H1 (cell line): ENCODE data around the gene CAMTA1. TPM values are rescaled to one million over a fixed set of nuclear protein-coding genes. Genes with fewer than 3 reads are reported as not detected.
A peak's percentile ranks its signal among the peaks of the same experiment; 100 is the strongest.

Experiments
- ASH2L ChIP-seq: fragments of 200-600, 300-600 bp; sonication (generic); IDR thresholded peaks from one replicate; pipeline ENCODE4 v1.7.1; 2017; ENCODE audit warnings: low read length
- BACH1 ChIP-seq: IDR thresholded peaks from 2 replicates; pipeline ENCODE4 v1.6.1; 2012; ENCODE audit warnings: low read length, improper control_type of control experiment
- BCL11A ChIP-seq, 2 experiments: IDR thresholded peaks; one replicate each; pipeline ENCODE4 v1.6.1; 2011; ENCODE audit warnings: low read depth in 2 of 2, low read length in 2 of 2, mild to moderate bottlenecking in 2 of 2
- BRCA1 ChIP-seq: IDR thresholded peaks from 2 replicates; pipeline ENCODE4 v1.6.1; 2012; ENCODE audit warnings: low read depth, low read length, improper control_type of control experiment
- CBX5 ChIP-seq: fragments of 300-800, 300-1000 bp; sonication (generic); IDR thresholded peaks from 2 replicates; pipeline ENCODE4 v1.7.1; 2016; ENCODE audit warnings: antibody characterized with exemption, low read length, low read depth
- CREB1 ChIP-seq: IDR thresholded peaks from 2 replicates; pipeline ENCODE4 v1.6.1; 2012; ENCODE audit warnings: inconsistent platforms
- EP300 ChIP-seq, 2 experiments: IDR thresholded peaks; 1 replicate in 1 of 2; 2 replicates in 1 of 2; pipeline ENCODE4 v1.6.1; 2011 to 2012; ENCODE audit warnings: low read depth in 2 of 2, low read length in 2 of 2, mild to moderate bottlenecking in 2 of 2, borderline replicate concordance in 1 of 2, inconsistent platforms in 1 of 2, moderate library complexity in 1 of 2
- FOSL1 ChIP-seq: IDR thresholded peaks from 2 replicates; pipeline ENCODE4 v1.6.1; 2011; ENCODE audit warnings: mild to moderate bottlenecking, low read depth, low read length, moderate library complexity; ENCODE audit not compliant: insufficient read depth
- GTF2F1 ChIP-seq: IDR thresholded peaks from 2 replicates; pipeline ENCODE4 v1.6.1; 2012; ENCODE audit warnings: low read depth, low read length, improper control_type of control experiment, borderline replicate concordance
- KDM5A ChIP-seq: fragments of 200-600 bp; IDR thresholded peaks from 2 replicates; pipeline ENCODE4 v1.7.1; 2012; ENCODE audit warnings: mild to moderate bottlenecking, low read length, inconsistent platforms, mixed read lengths
- MAFK ChIP-seq: IDR thresholded peaks from 2 replicates; pipeline ENCODE4 v1.6.1; 2012; ENCODE audit warnings: low read depth, mild to moderate bottlenecking, improper control_type of control experiment, low read length
- NANOG ChIP-seq: IDR thresholded peaks from 2 replicates; pipeline ENCODE4 v1.6.1; 2011; ENCODE audit warnings: low read length, low read depth, mild to moderate bottlenecking, inconsistent platforms; ENCODE audit not compliant: insufficient read depth, poor library complexity, severe bottlenecking
- POLR2AphosphoS5 ChIP-seq: IDR thresholded peaks from 2 replicates; pipeline ENCODE4 v1.6.1; 2011; ENCODE audit warnings: low read depth, low read length
- RAD21 ChIP-seq, 2 experiments: IDR thresholded peaks in 1 of 2; conservative IDR thresholded peaks in 1 of 2; 2 replicates each; pipeline ENCODE4 v1.6.1; 2011; ENCODE audit warnings: low read depth in 2 of 2, low read length in 2 of 2, improper control_type of control experiment in 1 of 2, inconsistent platforms in 1 of 2, mild to moderate bottlenecking in 1 of 2, moderate library complexity in 1 of 2
- RNF2 ChIP-seq: fragments of 200-900, 300-1000 bp; sonication (generic); IDR thresholded peaks from 2 replicates; pipeline ENCODE4 v1.7.1; 2016; ENCODE audit warnings: borderline replicate concordance, low read depth, mild to moderate bottlenecking, antibody characterized with exemption, low read length; ENCODE audit not compliant: poor library complexity, severe bottlenecking; ENCODE audit errors: missing control alignments
- SAP30 ChIP-seq: fragments of 300-600 bp; sonication (generic); IDR thresholded peaks from 2 replicates; pipeline ENCODE4 v1.7.1; 2012; ENCODE audit warnings: low read length, moderate library complexity, mild to moderate bottlenecking, inconsistent platforms; ENCODE audit not compliant: insufficient read depth, insufficient replicate concordance
- SIN3A ChIP-seq, 2 experiments: IDR thresholded peaks in 1 of 2; conservative IDR thresholded peaks in 1 of 2; 2 replicates each; pipeline ENCODE4 v1.6.1; 2011 to 2012; ENCODE audit warnings: low read length in 2 of 2, improper control_type of control experiment in 1 of 2, low read depth in 1 of 2, mild to moderate bottlenecking in 1 of 2
- TCF12 ChIP-seq: IDR thresholded peaks from 2 replicates; pipeline ENCODE4 v1.6.1; 2011; ENCODE audit warnings: low read depth, mild to moderate bottlenecking, low read length
- polyA plus RNA-seq, 7 experiments: library from polyadenylated mRNA; depleted of rRNA in 3 of 7; stranded (reverse) in 5 of 7; unstranded in 2 of 7; fragments of >200 nt in 5 of 7; fragments of 200-250 nt in 2 of 7; gene quantifications; 1 replicate in 5 of 7; 2 replicates in 1 of 7; 4 replicates in 1 of 7; pipeline versions ENCODE4 v1.2.1 to v1.2.3, GENCODE V29; 2011 to 2013; ENCODE audit warnings: missing spikeins in 2 of 7, mixed read lengths in 2 of 7
- total RNA-seq: library from RNA; stranded (reverse); fragmentation: NEBNext Ultra II Directional; extraction: Animal tissue kit (Norgen Biotek cat#: 25700); gene quantifications from 2 replicates; pipeline ENCODE4 v1.2.1, GENCODE V29; 2021
- TF ChIP-seq, protein P1 (sequence below): IDR thresholded peaks from 2 replicates; pipeline ENCODE4 v1.6.1; 2011; ENCODE audit warnings: low read depth, mild to moderate bottlenecking, low read length; ENCODE audit not compliant: insufficient read depth
- TF ChIP-seq, protein P2 (sequence below): IDR thresholded peaks from 2 replicates; pipeline ENCODE4 v1.6.1; 2011; ENCODE audit warnings: low read length, improper control_type of control experiment

CAMTA1 gene
- total and polyA plus RNA-seq, 2 of the 8 experiments (the other 6 are each of a cell fraction or from before 2014, with no cell fraction given), result 65.0 to 119 TPM

DNA sequence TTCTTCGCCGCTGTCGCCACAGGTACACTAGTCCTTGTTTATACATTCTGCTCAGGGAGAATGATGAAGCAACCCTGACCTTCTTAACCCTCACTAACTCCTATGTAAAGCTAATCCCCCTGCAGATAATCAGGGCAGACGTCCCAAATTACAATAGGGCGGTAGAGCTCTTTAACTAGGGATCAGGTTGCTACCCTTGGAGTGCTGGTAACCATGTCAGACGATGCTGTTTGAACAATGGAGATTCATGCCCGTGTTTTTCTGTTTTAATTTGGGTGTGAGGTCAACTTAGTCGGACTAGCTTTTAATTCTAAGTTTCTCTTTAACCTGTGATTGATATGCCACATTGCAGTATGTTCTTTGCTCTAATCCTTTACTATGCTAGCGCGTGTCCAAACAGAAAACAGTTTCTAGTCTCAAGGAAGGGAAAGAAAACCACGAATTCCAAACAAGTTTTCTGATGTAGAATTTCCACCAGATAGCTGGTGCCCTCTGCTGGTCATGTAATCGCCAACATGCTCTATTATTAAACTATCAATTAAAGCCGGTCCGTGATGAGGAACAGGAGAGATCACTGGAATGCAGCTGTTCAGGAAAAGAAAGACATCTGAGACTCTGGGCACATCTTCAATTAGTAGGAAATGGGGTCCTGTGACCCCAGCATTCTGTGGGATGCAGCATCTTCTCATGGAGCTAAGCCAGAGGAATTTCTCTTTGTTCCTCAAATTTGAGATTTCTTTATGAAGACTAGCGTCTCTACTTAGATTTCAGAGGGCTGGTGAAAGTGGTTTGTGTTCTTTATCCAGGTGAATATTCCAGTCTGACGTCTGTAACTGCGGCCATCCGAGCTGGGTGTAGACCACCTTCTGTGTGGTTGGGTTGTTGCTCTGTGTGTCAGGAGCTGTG is 967.5 kb downstream of the CAMTA1 start (continued):
- TF ChIP-seq RAD21 (IDR thresholded peaks at IDR 0.05 in 1 of 2, conservative IDR thresholded peaks at IDR 0.05 in 1 of 2; ENCODE audit: low read depth in 2 of 2, low read length in 2 of 2), result peak; percentile 72 to 81
- TF ChIP-seq BCL11A (IDR thresholded peaks at IDR 0.05; ENCODE audit: low read depth in 2 of 2, low read length in 2 of 2), result no peak
- TF ChIP-seq POLR2AphosphoS5, result no peak
- TF ChIP-seq TCF12, result no peak
- TF ChIP-seq MAFK, result no peak
- TF ChIP-seq ASH2L, result peak; percentile 87
- no peak for TF ChIP-seq NANOG
- TF ChIP-seq BACH1, result no peak
- no peak for TF ChIP-seq KDM5A
- no peak for TF ChIP-seq CREB1
- no peak for TF ChIP-seq CBX5
- peak; percentile 75 for TF ChIP-seq BRCA1
- no peak for TF ChIP-seq RNF2
- TF ChIP-seq, protein P1, sequence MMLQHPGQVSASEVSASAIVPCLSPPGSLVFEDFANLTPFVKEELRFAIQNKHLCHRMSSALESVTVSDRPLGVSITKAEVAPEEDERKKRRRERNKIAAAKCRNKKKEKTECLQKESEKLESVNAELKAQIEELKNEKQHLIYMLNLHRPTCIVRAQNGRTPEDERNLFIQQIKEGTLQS, result no peak
- no peak for TF ChIP-seq SAP30
- TF ChIP-seq, protein P2, sequence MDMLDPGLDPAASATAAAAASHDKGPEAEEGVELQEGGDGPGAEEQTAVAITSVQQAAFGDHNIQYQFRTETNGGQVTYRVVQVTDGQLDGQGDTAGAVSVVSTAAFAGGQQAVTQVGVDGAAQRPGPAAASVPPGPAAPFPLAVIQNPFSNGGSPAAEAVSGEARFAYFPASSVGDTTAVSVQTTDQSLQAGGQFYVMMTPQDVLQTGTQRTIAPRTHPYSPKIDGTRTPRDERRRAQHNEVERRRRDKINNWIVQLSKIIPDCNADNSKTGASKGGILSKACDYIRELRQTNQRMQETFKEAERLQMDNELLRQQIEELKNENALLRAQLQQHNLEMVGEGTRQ, result no peak
- no peak for TF ChIP-seq EP300 (IDR thresholded peaks at IDR 0.05; ENCODE audit: borderline replicate concordance in 1 of 2, low read depth in 2 of 2, low read length in 2 of 2)
- no peak for TF ChIP-seq GTF2F1
- TF ChIP-seq FOSL1, result no peak
- TF ChIP-seq SIN3A (conservative IDR thresholded peaks at IDR 0.05 in 1 of 2, IDR thresholded peaks at IDR 0.05 in 1 of 2; ENCODE audit: low read depth in 1 of 2, low read length in 2 of 2), result no peak
